Stimulated activated naive CD8-positive, alpha-beta T cell treated with anti-CD3 and anti-CD28 coated beads, Interleukin-15, amount 100 ng/mL, for 72 hours (primary cell): ENCODE data around the gene CAPN11.
A peak's percentile ranks its signal among the peaks of the same experiment; 100 is the strongest.

Experiments
- ATAC-seq: fragments of 150-1000 bp; cut with Tn5 transposase; 2 replicates; pipeline ENCODE4 v1.10.0; 2021; ENCODE audit warnings: mild to moderate bottlenecking, moderate library complexity
- DNase-seq, 2 donors: peaks; one replicate each; pipeline ENCODE4 v3.0.0; 2021 to 2022
- H3K27ac Mint-ChIP-seq, 2 donors: one replicate each; pipeline ENCODE4 v1.8.0; 2022; ENCODE audit warnings: mild to moderate bottlenecking in 2 of 2, mixed read lengths in 2 of 2, moderate library complexity in 2 of 2
- H3K27me3 Mint-ChIP-seq: one replicate; pipeline ENCODE4 v1.8.0; 2022; ENCODE audit warnings: mixed read lengths
- H3K4me1 Mint-ChIP-seq: one replicate; pipeline ENCODE4 v1.8.0; 2022; ENCODE audit warnings: mild to moderate bottlenecking, mixed read lengths
- H3K4me3 Mint-ChIP-seq, 2 donors: one replicate each; pipeline ENCODE4 v1.8.0; 2022; ENCODE audit warnings: mild to moderate bottlenecking in 2 of 2, mixed read lengths in 2 of 2, moderate library complexity in 1 of 2
- H3K9me3 Mint-ChIP-seq, 2 donors: one replicate each; pipeline ENCODE4 v1.8.0; 2022; ENCODE audit warnings: mixed read lengths in 2 of 2

The CAPN11 gene

GRCh38 chr6:44126320-44127149, 32.1 kb upstream of the CAPN11 start:
- no peaks in the 10 kb centered on the region for H3K9me3 Mint-ChIP-seq
- H3K27me3 Mint-ChIP-seq, result no peaks in the 10 kb centered on the region
- peaks cover 62% of the 10 kb centered on the region for H3K4me1 Mint-ChIP-seq
- DNase-seq (peak; percentile 70 to 92), ATAC-seq (peak; percentile 90)
- H3K4me3 Mint-ChIP-seq, result peak overlapping the region; percentile 84 to 88
- H3K27ac Mint-ChIP-seq, result peak overlapping the region; percentile 93 to 99

GRCh38 chr6:44127186-44128019, 31.2 kb upstream of the CAPN11 start, which contains the start of the genes MRPL14 and TMEM63B:
MRPL14 (minus strand) TSS chr6:44127452; CDS start chr6:44116611, 10,841 bp downstream.
TMEM63B (plus strand) TSS chr6:44127554; CDS start chr6:44134585, 7,031 bp downstream.
- Mint-ChIP-seq H3K4me3 (peak within 1 kb of the TSS; percentile 84 to 88), H3K4me1 (peaks cover 62% of the 10 kb centered on the region), H3K9me3 (no peaks in the 10 kb centered on the region), H3K27ac (peak within 1 kb of the TSS; percentile 93 to 99), H3K27me3 (no peaks in the 10 kb centered on the region)
- ATAC-seq (peak; percentile 84), DNase-seq (peak; percentile 90 to 92)

GRCh38 chr6:44128020-44128917, 30.4 kb upstream of the CAPN11 start:
- Mint-ChIP-seq H3K27ac (peak overlapping the region in 1 of 2 donors; percentile 84), H3K4me3 (peak overlapping the region; percentile 78 to 86), H3K27me3 (no peaks in the 10 kb centered on the region), H3K4me1 (peaks cover 55% of the 10 kb centered on the region), H3K9me3 (no peaks in the 10 kb centered on the region)
- DNase-seq (peak; percentile 27 to 36), ATAC-seq (peak; percentile 5)

- ATAC-seq (no peak), DNase-seq (no peak)
- H3K9me3 Mint-ChIP-seq, result no peaks in the 10 kb centered on the region
- no peak overlapping the region for H3K27ac Mint-ChIP-seq
- H3K4me1 Mint-ChIP-seq, result peaks cover 48% of the 10 kb centered on the region
- no peaks in the 10 kb centered on the region for H3K27me3 Mint-ChIP-seq
- no peak overlapping the region for H3K4me3 Mint-ChIP-seq
Observed at GRCh38 chr6:44129841-44130322, 28.7 kb upstream of the CAPN11 start.

GRCh38 chr6:44131892-44132291, 26.7 kb upstream of the CAPN11 start:
- H3K9me3 Mint-ChIP-seq, result no peaks in the 10 kb centered on the region
- DNase-seq (no peak), ATAC-seq (no peak)
- no peak overlapping the region for H3K4me3 Mint-ChIP-seq
- no peak overlapping the region for H3K27ac Mint-ChIP-seq
- H3K4me1 Mint-ChIP-seq, result peaks cover 31% of the 10 kb centered on the region
- H3K27me3 Mint-ChIP-seq, result no peaks in the 10 kb centered on the region

GRCh38 chr6:44132476-44132875, 26.1 kb upstream of the CAPN11 start:
- Mint-ChIP-seq H3K27ac (peak overlapping the region in 1 of 2 donors; percentile 41), H3K4me3 (no peak overlapping the region), H3K9me3 (no peaks in the 10 kb centered on the region), H3K27me3 (no peaks in the 10 kb centered on the region), H3K4me1 (peaks cover 31% of the 10 kb centered on the region)
- ATAC-seq (no peak), DNase-seq (no peak)

- no peaks in the 10 kb centered on the region for H3K27me3 Mint-ChIP-seq
- peaks cover 27% of the 10 kb centered on the region for H3K4me1 Mint-ChIP-seq
- no peak overlapping the region for H3K4me3 Mint-ChIP-seq
- H3K9me3 Mint-ChIP-seq, result no peaks in the 10 kb centered on the region
- no peak for DNase-seq
- H3K27ac Mint-ChIP-seq, result no peak overlapping the region
- ATAC-seq, result peak; percentile 34
Observed at GRCh38 chr6:44133003-44133931, 25.4 kb upstream of the CAPN11 start.

GRCh38 chr6:44133981-44134711, 24.5 kb upstream of the CAPN11 start:
- Mint-ChIP-seq H3K27ac (no peak overlapping the region), H3K9me3 (no peaks in the 10 kb centered on the region), H3K4me1 (peaks cover 21% of the 10 kb centered on the region), H3K4me3 (no peak overlapping the region), H3K27me3 (no peaks in the 10 kb centered on the region)
- DNase-seq, result no peak
- ATAC-seq, result peak; percentile 21

GRCh38 chr6:44135173-44135758, 23.4 kb upstream of the CAPN11 start:
- no peaks in the 10 kb centered on the region for H3K9me3 Mint-ChIP-seq
- no peak for DNase-seq
- peak overlapping the region in 1 of 2 donors; percentile 42 for H3K27ac Mint-ChIP-seq
- no peak overlapping the region for H3K4me3 Mint-ChIP-seq
- H3K4me1 Mint-ChIP-seq, result peaks cover 16% of the 10 kb centered on the region
- no peak for ATAC-seq
- no peaks in the 10 kb centered on the region for H3K27me3 Mint-ChIP-seq

- DNase-seq (no peak), ATAC-seq (no peak)
- Mint-ChIP-seq H3K27ac (peak overlapping the region in 1 of 2 donors; percentile 80), H3K4me3 (no peak overlapping the region), H3K27me3 (no peaks in the 10 kb centered on the region), H3K4me1 (peaks cover 16% of the 10 kb centered on the region), H3K9me3 (no peaks in the 10 kb centered on the region)
Observed at GRCh38 chr6:44135875-44136274, 22.7 kb upstream of the CAPN11 start.

GRCh38 chr6:44138717-44139350, 19.8 kb upstream of the CAPN11 start:
- Mint-ChIP-seq H3K27ac (peak overlapping the region in 1 of 2 donors; percentile 89), H3K27me3 (no peaks in the 10 kb centered on the region), H3K4me3 (no peak overlapping the region), H3K9me3 (no peaks in the 10 kb centered on the region), H3K4me1 (peaks cover 3% of the 10 kb centered on the region)
- no peak for ATAC-seq
- no peak for DNase-seq

- H3K9me3 Mint-ChIP-seq, result no peaks in the 10 kb centered on the region
- DNase-seq, result no peak
- H3K27me3 Mint-ChIP-seq, result no peaks in the 10 kb centered on the region
- H3K4me1 Mint-ChIP-seq, result no peaks in the 10 kb centered on the region
- H3K4me3 Mint-ChIP-seq, result no peak overlapping the region
- ATAC-seq, result no peak
- no peak overlapping the region for H3K27ac Mint-ChIP-seq
Observed at GRCh38 chr6:44139351-44139743, 19.3 kb upstream of the CAPN11 start.

- no peak for DNase-seq
- H3K4me1 Mint-ChIP-seq, result no peaks in the 10 kb centered on the region
- no peaks in the 10 kb centered on the region for H3K9me3 Mint-ChIP-seq
- H3K4me3 Mint-ChIP-seq, result no peak overlapping the region
- no peaks in the 10 kb centered on the region for H3K27me3 Mint-ChIP-seq
- H3K27ac Mint-ChIP-seq, result no peak overlapping the region
- ATAC-seq, result no peak
Observed at GRCh38 chr6:44142835-44143234, 15.8 kb upstream of the CAPN11 start.
